GM19351 (cell line): Measurements from ENCODE around the gene SERPINB5.
"Not testable (repeated sequence)": the region's sequence is repeated elsewhere in the genome, so short reads cannot be mapped to it uniquely, and the experiment has no call there.

ENCODE experiments used
- ATAC-seq: cut with Tn5 transposase; IDR thresholded peaks from one replicate; pipeline ENCODE4 v1.9.1; 2021; ENCODE audit warnings: mild to moderate bottlenecking, moderate library complexity; ENCODE audit not compliant: unreplicated experiment

The SERPINB5 gene

DNA sequence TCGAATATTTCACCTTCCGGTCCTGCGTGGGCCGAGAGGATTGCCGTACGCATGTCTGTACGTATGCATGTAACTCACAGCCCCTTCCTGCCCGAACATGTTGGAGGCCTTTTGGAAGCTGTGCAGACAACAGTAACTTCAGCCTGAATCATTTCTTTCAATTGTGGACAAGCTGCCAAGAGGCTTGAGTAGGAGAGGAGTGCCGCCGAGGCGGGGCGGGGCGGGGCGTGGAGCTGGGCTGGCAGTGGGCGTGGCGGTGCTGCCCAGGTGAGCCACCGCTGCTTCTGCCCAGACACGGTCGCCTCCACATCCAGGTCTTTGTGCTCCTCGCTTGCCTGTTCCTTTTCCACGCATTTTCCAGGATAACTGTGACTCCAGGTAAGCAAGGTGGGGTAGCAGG, at the start of gene SERPINB5:
TSS of gene SERPINB5 (plus strand) at position 291 of the 400 bp plus-strand sequence. CDS start 7,471 bp downstream, outside the sequence.
- ATAC-seq, result no peak

DNA sequence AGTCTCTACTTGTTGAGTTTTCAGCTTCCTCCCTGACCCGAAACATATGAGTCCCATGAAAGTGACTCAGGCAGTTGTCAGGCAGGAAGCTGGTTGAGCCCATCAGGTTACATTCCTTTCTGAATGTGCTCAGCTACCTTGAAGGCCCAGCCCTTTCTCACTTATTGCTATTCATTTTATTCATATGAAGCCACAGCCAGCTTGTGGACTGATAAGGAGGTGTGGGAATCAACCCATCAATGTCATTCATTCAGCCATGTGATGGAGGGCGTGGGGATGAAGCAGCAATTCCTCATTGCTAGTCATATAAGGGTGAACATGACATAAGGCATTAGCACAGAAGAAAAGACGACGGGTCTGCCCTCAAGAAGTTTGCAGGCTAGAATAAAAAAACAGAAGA, 49.2 kb upstream of the SERPINB5 start:
- no peak for ATAC-seq

DNA sequence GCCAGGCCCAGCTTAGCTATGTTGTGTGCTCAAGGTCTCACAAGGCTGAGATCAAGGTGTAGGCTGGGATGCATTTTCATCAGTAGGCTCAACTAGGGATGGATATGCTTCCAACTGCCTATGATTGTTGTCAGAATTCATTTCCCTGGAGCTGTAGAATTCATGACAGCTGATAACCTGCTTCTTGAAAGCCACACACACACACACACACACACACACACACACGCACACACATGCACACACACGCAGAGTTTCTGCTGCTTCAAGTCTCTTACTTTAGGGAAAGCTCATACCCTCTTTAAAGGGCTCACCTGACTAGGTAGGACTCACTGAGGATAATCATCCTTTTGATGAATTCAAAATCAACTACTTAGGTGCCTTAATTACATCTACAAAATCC, 46.2 kb upstream of the SERPINB5 start:
- no peak for ATAC-seq

DNA sequence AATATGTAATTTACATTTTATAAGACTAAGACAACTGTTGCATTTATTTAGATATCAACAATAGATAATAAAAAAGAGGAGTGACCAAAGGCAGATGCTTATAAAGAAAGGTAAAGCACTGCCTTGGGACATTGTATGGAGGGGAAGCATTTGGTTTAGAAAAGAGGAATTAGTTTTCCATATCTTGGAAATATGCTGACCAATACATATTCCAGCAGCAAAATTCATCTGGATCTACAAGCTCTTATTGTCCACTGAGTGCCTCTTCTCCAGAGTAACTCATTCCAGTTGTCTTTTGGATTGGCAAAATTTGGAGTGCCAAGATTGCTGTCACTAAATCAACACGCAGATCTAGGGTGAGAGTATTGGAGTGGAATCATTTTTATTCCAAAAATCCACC, 45.6 kb upstream of the SERPINB5 start:
- ATAC-seq, result no peak

DNA sequence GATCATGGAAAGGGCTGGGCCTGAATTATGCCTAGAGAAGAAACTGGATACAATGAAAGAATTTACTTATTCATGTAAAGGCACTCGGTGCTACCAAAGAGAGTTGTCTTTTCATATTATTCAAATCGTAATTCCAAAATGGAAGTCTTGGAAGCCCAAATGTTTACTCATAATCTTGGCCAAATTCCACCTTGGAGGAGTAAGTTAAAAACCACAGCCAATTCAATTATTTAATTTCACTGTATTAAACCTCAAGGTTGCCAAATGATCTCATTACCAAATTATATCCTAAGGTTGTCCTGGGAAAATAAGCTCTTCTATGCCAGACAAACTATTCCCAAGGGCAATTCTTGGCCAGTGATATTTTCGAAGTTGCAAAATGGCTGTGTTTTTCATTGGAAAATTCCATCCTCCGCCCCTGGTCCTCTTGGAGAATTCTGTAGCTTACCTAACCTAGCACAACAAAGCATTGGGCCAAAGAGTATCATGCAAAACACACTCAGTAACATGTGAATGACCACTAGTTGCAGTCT, 43.4 kb upstream of the SERPINB5 start:
- ATAC-seq, result no peak

DNA sequence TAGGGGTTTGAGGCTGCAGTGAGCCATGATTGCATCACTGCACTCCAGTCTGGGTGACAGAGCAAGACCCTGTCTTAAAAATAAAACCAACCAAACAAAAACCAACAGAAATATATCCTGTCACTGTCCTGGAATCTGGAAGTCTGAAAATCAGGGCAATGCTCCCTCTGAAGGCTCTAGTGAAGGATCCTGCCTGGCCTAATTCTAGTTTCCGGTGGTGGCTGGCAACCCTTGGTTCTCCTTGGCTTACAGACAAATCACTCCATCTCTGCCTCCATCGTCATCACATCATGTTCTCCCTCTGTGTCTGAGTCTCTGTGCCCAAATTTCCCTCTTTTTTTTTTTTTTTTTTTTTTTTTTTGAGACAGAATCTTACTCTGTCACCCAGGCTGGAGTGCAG, 38.6 kb upstream of the SERPINB5 start:
- ATAC-seq, result no peak

GRCh38 chr18:63439334-63439733, 37.4 kb upstream of the SERPINB5 start:
- ATAC-seq, result peak; percentile 72

- no peak for ATAC-seq
Measured at GRCh38 chr18:63440219-63440618, 36.5 kb upstream of the SERPINB5 start.

GRCh38 chr18:63440881-63441280, 35.9 kb upstream of the SERPINB5 start:
- peak; percentile 46 for ATAC-seq

DNA sequence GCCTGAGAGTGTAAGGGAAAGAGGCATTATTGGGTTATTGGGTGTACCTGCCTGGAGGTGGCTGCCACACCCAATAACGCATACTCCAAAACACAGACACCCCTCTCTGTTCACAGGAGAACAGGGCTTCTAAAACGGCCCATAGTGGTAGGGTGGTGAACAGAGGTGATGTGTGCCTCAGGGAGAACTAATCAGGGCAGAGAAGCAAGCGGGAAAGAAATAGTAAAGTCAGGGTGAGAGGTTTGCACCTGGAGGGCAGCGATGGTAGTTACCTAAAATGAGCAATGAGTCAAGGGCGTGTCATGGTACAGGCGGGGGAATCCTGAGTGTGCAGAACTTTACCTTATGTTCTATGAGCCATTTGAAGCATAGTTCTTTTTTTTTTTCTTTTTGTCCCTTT, 32.9 kb upstream of the SERPINB5 start:
- no peak for ATAC-seq

DNA sequence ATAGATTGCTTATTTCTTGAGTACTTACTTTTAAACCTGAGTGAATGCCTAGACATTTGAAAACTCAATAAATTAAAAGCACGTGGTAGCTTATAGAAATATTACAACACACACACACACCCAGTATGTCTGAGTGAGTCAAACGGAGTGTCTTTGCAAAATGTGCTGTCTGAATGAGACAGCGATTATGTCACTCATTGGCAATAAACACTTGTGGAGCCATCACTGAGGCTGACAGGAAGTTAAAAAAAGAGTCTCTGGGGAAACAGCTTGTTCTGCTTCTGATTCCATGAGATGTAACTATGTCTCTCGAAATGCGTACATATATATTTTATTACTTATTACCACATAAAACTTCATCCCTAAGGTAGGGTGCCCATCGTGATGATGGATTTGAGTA, 32.2 kb upstream of the SERPINB5 start:
- ATAC-seq, result peak; percentile 53

DNA sequence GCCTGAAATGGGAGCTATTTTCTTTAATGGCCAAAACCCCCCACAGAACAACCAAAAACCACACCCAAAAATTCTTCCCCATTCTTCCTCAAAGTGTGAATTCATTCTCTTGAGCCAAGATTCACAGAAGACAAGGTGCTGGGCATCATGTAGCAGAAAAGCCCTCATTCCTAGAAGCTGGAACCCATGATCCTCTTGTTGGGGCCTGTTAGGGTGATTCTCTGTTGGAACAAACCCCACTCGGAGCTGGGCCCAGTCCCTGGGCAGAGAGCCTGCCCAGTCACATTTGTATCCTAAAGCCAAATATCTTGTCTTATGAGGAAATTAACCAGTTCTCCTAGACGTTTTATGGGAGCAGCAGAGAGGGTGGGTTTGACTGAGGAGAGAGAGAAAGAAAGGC, 31.7 kb upstream of the SERPINB5 start:
- no peak for ATAC-seq

- ATAC-seq, result no peak
Measured at GRCh38 chr18:63446266-63446665, 30.5 kb upstream of the SERPINB5 start.

DNA sequence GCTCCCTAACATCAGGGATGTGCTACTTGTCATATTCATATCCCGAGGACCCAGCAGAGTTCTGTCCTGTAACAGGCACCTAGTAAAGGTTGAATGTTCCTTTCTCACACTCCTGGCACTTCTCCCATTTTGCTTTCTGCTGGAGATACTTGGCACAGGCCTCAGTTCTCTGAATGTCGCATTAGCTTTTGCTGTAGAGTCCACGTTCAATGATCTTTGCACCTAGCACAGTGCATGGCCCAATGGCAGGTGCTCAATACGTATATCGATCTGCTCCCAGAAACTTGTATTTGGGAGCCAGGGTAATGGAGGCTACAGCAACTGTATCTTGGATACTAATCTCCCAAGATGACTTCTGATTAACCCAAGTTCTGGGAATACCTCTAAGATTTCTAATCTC, 29.7 kb upstream of the SERPINB5 start:
- no peak for ATAC-seq

- no peak for ATAC-seq
Measured at GRCh38 chr18:63449426-63449825, 27.3 kb upstream of the SERPINB5 start.

- ATAC-seq, result no peak
Measured at GRCh38 chr18:63451799-63452660, 24.7 kb upstream of the SERPINB5 start.

DNA sequence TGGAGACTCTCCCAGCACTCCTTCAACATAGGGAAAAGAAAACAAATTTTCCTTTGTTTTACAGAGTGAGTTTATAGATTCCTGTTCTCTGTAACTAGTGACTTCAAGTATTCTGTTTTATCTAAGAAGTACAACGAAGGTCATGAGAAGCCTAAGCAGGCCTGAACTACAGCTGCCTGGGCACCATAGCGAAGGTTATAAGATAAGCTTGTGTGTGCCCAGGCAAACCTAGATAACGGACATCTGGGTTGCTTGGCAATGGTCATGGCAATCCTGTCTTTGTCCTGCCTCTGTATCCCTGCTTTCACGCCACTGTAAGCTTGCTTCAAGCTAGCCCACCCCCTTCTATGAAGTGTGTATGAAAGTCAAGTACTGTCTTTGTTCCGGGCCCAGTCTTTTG, 24.0 kb upstream of the SERPINB5 start:
- ATAC-seq, result not testable (repeated sequence)

GRCh38 chr18:63454497-63454896, 22.3 kb upstream of the SERPINB5 start:
- no peak for ATAC-seq

DNA sequence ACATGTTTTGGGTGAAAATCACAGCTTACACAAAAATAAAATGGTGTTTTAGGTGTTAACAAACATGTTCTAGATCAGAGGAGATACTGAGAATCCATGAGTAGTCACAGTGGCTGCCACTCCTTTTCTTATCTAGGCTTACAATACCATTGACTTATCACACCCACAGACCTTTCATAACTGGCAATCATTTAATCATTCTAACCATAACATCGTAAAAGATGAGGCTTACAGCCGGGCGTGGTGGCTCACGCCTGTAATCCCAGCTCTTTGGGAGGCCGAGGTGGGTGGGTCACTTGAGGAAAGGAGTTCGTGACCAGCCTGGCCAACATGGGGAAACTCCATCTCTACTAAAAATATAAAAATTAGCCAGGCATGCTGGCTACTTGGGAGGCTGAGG, 18.8 kb upstream of the SERPINB5 start:
- no peak for ATAC-seq

DNA sequence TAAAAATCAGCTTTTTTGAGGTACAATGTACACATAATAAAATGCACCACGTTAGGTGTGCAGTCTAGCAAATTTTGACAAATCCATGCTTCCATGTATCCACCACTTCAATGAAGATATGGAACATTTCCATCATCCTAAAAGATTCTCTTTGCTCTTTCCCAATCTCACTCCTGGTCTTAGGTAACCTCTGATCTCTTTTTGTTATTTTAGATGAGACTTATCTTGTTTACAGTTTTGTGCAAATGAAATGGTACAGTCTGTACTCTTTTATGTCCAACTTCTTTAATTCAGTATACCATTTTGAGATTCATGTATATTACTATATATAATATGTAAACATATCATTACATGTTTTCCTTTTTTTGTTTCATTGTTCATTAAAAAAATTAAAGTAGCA, 16.3 kb upstream of the SERPINB5 start:
- ATAC-seq, result no peak

DNA sequence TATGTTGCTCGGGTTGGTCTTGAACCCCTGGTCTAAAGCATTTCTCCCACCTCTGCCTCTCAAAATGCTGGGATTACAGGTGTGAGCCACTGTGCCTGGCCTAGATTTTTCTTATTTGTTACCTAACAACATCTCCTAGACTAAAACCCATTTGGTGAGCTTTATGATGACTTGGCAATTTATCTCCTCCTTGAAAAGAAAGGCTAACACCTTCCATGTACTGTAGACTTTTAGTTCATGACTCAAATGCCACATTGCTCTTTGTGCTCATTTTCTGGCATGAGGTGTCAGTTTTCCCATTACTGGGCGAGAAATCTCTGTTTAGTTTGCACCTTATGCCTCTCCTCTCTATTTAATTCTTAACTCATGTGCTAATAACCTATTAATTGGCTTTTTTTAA, 12.3 kb upstream of the SERPINB5 start:
- no peak for ATAC-seq

DNA sequence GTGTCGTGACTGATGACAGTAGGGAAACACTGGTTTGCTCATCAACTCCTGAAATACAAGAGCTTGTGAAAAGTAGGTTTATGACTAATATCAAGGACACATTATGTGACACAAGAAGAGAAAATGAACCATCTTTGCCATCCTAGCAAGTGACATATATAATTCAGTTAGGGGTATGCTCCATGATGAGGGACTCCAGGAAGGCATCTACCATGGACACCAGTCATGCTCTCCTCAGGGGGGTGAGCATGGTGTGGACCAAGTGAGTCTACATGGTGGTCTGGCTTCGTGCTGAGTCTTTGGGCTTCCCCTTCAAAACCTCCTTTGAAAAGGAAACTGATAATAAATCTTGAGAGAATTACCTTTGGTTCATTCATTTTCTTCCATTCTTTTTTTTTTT, 11.7 kb upstream of the SERPINB5 start:
- no peak for ATAC-seq

- no peak for ATAC-seq
Measured at GRCh38 chr18:63467699-63468098, 9.1 kb upstream of the SERPINB5 start.
